Skeletal muscle satellite cell (primary cell): ENCODE measurements around the gene PCSK6.
"Not testable (repeated sequence)": the region's sequence is repeated elsewhere in the genome, so short reads cannot be mapped to it uniquely, and the experiment has no call there.

Experiments
- H3K27me3 ChIP-seq: 2 replicates; pipeline ENCODE4 v1.7.0; 2013; ENCODE audit warnings: low read length; ENCODE audit not compliant: control insufficient read depth, insufficient read depth
- H3K36me3 ChIP-seq: 2 replicates; pipeline ENCODE4 v1.7.0; 2013; ENCODE audit warnings: mild to moderate bottlenecking, control low read depth, low read length; ENCODE audit not compliant: insufficient read depth
- H3K4me1 ChIP-seq: 2 replicates; pipeline ENCODE4 v1.7.0; 2013; ENCODE audit warnings: low read length; ENCODE audit not compliant: control insufficient read depth, insufficient read depth
- H3K4me2 ChIP-seq: 2 replicates; pipeline ENCODE4 v1.7.0; 2013; ENCODE audit warnings: mild to moderate bottlenecking, low read length
- H3K4me3 ChIP-seq: 2 replicates; pipeline ENCODE4 v1.7.0; 2013; ENCODE audit warnings: low read length
- H3K9ac ChIP-seq: 2 replicates; pipeline ENCODE4 v1.7.0; 2013; ENCODE audit warnings: mild to moderate bottlenecking, low read depth, low read length, moderate library complexity
- H3K9me3 ChIP-seq: replicated peaks from 2 replicates; pipeline ENCODE4 v1.7.0; 2013; ENCODE audit warnings: mild to moderate bottlenecking, control low read depth, low read length

Gene PCSK6

DNA sequence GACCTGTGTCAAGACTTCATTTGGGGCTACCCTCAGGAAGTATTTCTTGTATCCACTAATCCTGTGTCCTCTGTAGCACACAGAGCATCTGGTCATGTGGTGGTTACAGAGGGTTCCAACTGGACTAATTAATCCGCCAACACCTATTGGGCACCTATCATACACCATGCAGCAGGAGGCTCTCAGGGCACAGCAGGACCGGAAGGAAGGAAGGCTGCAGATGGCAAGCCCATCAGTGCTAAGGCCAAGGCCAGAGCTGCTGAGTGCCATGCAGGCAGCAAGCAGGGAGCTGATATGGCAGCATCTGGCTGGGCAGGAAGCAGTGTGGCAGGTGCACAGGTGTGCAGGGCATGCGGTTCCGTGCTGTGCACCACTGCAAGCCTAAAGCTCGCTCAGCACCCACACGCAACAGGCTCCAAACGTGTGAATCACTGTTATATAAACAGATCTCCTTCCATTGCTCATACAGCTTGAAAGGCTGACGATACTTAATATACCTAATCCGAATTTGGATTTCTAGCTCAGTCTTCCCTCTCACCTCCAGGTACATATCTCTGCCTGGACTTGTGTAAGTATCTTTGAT, 130.1 kb downstream of the PCSK6 start:
- Histone ChIP-seq H3K9ac (no peak overlapping the region), H3K4me2 (no peak overlapping the region), H3K27me3 (peaks cover 15% of the 10 kb centered on the region), H3K9me3 (no peaks in the 10 kb centered on the region), H3K4me3 (no peak overlapping the region), H3K36me3 (no peaks in the 10 kb centered on the region), H3K4me1 (no peaks in the 10 kb centered on the region)

DNA sequence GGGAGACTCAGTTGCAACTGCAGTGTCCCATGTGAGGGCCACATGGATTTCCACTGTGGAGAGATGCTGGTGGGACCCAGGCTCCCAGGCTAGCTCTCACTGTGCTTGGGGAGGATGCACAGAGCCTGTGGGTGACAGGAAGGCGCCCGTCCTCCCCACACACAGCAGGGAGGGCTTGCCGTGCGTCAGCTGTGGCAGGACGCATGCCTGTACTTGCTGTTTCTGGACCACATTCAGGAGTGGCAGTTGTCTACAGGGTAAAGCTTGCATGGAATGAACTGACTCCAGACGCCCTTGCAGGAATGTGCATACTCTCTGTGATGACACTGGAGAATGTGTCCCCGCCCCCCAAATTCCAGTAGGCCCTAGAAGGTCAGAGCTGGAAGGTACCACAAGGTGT, 130.6 kb downstream of the PCSK6 start:
- no peaks in the 10 kb centered on the region for H3K4me1 ChIP-seq
- peaks cover 20% of the 10 kb centered on the region for H3K27me3 ChIP-seq
- H3K36me3 ChIP-seq, result no peaks in the 10 kb centered on the region
- H3K9ac ChIP-seq, result no peak overlapping the region
- no peak overlapping the region for H3K4me2 ChIP-seq
- no peak overlapping the region for H3K4me3 ChIP-seq
- H3K9me3 ChIP-seq, result no peaks in the 10 kb centered on the region

DNA sequence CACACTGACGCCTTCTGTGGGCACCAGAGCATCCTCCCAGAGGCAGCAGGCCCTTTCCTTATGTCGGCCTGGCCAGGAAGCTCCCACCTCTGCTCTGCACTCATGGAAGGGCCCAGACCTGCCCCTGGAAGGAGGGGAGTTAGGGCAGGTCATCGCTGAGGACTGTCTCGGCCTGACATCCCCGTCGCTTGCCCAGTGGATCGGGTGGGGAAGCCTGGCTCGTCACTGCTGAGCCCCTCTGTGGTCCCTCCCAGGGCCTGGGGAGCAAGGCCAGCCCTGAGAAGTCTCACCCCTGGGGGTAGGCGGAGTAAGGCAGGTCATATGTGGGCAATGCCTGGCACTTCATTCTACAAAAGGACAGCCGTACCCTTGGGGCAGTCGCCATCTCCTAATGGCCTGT, 131.6 kb downstream of the PCSK6 start:
- H3K36me3 ChIP-seq, result no peaks in the 10 kb centered on the region
- no peak overlapping the region for H3K4me3 ChIP-seq
- no peak overlapping the region for H3K9ac ChIP-seq
- H3K27me3 ChIP-seq, result peaks cover 22% of the 10 kb centered on the region
- H3K9me3 ChIP-seq, result no peaks in the 10 kb centered on the region
- H3K4me1 ChIP-seq, result no peaks in the 10 kb centered on the region
- H3K4me2 ChIP-seq, result no peak overlapping the region

DNA sequence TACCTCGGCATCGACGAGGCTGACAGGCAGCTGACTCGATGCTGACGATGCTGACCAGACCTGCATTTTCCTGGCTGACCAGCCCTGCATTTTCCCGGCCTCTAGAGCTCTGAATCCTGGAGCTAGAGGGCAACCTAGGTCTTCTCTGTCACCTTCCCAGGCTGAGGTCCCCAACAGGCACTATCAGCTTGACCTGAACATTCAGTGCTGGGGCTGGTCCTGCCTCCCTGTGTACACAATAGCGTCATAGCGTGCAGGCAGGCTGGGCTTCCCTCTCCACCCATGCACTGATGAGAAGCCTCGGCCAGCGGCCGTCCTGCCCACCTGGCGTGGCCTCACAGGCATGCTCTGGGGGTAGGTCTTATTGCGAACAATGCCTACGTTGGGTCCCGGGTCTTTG, 132.2 kb downstream of the PCSK6 start:
- Histone ChIP-seq H3K9me3 (no peaks in the 10 kb centered on the region), H3K4me1 (no peaks in the 10 kb centered on the region), H3K27me3 (peaks cover 22% of the 10 kb centered on the region), H3K4me2 (no peak overlapping the region), H3K9ac (no peak overlapping the region), H3K4me3 (no peak overlapping the region), H3K36me3 (no peaks in the 10 kb centered on the region)

DNA sequence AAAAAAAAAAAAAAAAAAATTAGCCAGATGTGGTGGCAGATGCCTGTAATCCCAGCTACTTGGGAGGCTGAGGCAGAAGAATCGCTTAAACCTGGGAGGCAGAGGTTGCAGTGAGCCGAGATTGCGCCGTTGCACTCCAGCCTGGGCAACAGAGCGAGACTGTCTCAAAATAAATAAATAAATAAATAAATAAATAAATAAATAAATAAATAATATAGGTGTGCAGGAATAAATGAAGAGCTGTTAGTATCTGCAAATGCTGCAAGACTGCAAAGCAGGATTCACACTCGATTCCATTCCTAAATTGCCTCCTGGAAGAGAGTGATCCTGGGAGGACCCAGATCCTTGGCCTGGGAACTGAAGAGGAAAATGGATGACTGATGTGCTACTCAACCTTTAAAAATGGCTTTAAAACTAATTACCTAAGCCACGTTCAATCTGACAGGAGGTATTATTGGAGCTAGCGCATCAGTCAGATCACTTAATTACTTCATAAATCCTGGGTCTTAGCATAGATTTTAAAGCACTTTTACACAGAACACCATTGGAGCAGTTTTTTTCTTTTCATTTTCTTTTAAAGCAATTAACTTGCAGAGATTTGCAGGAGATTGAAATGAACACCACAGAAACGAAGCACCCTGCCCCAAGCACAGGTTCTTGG, 132.9 kb downstream of the PCSK6 start:
- H3K9me3 ChIP-seq, H3K4me3 ChIP-seq, H3K36me3 ChIP-seq, H3K4me2 ChIP-seq, H3K4me1 ChIP-seq, H3K9ac ChIP-seq: not testable (repeated sequence)
- peaks cover 24% of the 10 kb centered on the region for H3K27me3 ChIP-seq

DNA sequence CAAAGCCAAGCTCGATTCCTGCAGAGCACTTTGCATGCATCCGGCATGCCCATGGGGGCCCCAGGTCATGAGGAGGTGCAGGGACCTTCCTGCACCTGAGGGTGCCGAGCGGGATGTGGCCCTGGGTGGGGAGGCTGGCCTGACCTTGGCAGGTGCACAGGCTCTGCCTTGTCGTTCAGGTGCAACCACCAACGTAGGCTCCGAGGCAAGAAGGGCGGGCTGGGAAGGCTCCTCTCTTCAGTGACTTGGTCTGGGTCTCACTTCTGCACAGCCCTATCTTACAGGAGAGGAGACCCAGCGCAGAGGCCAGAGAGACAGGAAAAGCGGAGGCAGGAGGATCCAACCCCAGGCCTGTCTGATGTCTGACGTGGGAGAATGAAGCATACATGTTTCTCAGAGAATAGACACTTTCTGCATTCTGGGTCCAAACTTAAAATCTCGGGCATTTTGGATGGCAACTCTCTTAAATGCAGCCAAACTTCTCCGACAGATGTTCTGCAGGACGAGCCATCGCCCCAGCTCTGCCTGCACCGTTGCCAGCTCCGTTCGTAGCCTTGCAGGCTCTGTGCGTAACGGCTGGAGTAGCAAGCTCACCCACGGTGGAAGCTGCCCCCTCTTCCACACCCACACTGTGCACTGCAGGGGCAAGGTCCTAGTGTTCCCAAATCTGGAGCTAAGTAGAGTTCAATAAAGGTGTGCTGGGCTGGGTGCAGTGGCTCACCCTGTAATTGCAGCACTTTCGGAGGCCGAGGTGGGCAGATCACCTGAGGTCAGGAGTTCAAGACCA, 133.6 kb downstream of the PCSK6 start:
- H3K4me2 ChIP-seq, result no peak overlapping the region
- no peaks in the 10 kb centered on the region for H3K36me3 ChIP-seq
- H3K27me3 ChIP-seq, result peaks cover 29% of the 10 kb centered on the region
- no peak overlapping the region for H3K4me3 ChIP-seq
- no peak overlapping the region for H3K9ac ChIP-seq
- no peaks in the 10 kb centered on the region for H3K9me3 ChIP-seq
- no peaks in the 10 kb centered on the region for H3K4me1 ChIP-seq

DNA sequence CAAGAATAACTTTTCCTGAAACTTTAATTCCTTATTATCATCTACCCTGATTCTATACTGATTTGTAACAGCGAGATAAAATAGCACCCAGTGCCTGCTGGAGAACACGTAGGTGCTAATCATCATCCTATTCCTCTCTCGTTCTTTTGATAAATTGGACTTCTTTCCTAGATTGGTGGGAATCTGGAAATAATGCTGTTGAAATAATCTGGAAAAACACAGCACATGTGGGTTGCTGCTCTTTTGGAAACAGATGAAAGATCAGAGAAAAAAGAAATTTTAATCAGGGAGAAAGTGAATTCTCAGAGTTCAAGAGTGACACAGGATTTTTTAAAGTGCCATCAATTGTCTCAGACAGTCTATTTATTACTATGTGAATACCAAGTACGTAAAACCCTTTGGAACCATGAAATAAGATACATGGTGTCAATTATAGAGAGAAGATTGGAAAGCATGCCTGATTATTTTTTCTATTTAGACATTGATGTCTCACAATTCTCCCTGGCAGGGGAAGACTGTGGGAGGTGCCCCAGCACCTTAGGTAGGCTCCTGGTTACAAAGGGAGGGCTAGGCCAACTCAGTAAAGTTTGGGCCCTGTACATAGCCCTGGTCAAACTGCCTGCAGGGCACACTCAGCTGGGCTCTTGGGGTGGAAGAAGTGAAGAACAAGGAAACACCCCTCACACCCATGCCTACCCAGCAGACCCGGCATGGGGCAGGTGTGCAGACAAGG, 134.4 kb downstream of the PCSK6 start:
- no peak overlapping the region for H3K9ac ChIP-seq
- no peaks in the 10 kb centered on the region for H3K36me3 ChIP-seq
- no peak overlapping the region for H3K4me3 ChIP-seq
- H3K4me2 ChIP-seq, result no peak overlapping the region
- H3K9me3 ChIP-seq, result no peaks in the 10 kb centered on the region
- no peaks in the 10 kb centered on the region for H3K4me1 ChIP-seq
- peaks cover 30% of the 10 kb centered on the region for H3K27me3 ChIP-seq

DNA sequence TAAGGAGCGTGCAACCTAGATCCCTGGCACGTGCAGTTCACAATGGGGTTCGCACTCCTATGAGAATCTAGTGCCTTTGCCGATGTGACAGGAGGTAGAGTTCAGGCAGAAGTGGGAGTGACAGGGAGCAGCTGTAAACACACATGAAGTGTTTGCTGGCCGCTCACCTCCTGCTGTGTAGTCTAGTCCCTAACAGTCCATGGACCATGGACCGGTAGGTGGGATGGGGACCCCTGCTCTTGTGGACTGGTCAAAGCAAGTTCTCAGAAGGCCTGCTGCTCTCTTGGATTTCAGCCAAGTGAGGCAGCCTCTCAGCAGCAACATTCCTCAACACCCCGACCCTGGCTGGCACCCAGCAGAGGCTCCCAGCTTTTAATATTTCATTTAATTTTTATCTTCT, 136.3 kb downstream of the PCSK6 start:
- no peak overlapping the region for H3K9ac ChIP-seq
- no peak overlapping the region for H3K4me2 ChIP-seq
- H3K9me3 ChIP-seq, result no peaks in the 10 kb centered on the region
- H3K36me3 ChIP-seq, result no peaks in the 10 kb centered on the region
- peaks cover 36% of the 10 kb centered on the region for H3K27me3 ChIP-seq
- H3K4me1 ChIP-seq, result no peaks in the 10 kb centered on the region
- no peak overlapping the region for H3K4me3 ChIP-seq

DNA sequence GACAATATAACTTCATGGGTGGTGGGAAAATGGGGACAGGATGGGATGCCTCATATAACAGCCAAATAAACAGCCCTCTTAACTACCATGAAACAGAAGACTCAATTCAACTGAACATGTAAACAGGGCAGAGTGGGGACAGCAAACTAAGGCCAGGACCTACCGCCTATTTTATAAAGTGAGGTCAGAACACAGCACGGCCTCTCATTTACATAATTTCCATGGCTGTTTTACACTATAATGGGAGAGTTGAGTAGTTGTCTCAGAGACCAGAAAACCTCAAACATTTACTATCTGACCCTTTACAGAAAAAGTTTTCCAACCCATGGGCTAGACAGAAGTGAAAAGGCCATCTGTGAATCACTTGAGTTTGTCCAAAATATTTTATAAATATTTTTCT, 137.8 kb downstream of the PCSK6 start:
- H3K27me3 ChIP-seq, result peaks cover 49% of the 10 kb centered on the region
- no peak overlapping the region for H3K4me2 ChIP-seq
- H3K9me3 ChIP-seq, result no peaks in the 10 kb centered on the region
- no peaks in the 10 kb centered on the region for H3K4me1 ChIP-seq
- H3K4me3 ChIP-seq, result no peak overlapping the region
- H3K9ac ChIP-seq, result no peak overlapping the region
- H3K36me3 ChIP-seq, result no peaks in the 10 kb centered on the region

DNA sequence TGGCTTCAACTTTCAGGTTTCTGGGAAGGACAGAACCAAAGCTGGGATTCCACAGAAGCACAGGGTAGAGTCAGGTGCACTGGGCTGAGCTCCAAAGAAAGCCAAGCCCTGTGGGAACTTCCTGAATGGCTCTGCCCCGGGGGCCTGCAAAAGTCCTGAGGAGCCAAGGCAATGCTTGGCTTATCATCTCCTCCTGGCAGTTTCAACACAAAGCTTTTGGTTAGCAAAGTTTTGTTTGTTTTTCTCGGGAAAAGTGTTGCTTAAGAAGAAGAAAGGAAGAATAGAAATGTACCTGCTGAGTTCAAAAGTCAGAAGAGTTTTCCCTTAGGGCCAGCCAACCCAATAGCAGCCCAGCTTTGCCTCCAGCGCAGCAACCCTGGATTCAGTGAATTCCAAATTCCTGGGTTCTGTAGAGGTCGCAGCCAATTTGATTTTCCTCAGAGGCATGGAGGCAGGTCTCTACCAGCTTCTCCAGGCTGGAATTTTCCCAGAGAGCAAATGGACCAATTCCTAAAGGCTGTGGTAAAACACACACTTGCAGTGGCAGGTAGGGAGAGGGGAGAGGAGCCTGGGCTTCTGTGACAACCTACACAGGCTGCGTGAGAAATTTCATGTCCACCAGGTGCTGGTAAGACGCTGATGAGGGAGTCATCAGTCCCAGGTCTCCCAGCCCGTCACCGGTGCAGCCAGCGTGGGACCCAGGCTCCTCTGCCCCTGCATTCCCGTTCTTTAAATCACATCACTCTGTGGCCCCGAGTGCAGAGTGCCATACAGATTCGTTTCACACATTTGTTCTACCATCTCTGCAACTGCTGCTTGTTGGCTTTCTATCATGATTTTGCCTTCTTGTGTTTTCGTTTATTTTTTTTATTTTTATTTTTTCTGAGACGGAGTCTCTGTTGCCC, 140.2 kb downstream of the PCSK6 start:
- H3K4me2 ChIP-seq, result no peak overlapping the region
- H3K36me3 ChIP-seq, result no peaks in the 10 kb centered on the region
- no peaks in the 10 kb centered on the region for H3K4me1 ChIP-seq
- H3K9ac ChIP-seq, result no peak overlapping the region
- H3K4me3 ChIP-seq, result no peak overlapping the region
- peaks cover 54% of the 10 kb centered on the region for H3K27me3 ChIP-seq
- H3K9me3 ChIP-seq, result no peaks in the 10 kb centered on the region

DNA sequence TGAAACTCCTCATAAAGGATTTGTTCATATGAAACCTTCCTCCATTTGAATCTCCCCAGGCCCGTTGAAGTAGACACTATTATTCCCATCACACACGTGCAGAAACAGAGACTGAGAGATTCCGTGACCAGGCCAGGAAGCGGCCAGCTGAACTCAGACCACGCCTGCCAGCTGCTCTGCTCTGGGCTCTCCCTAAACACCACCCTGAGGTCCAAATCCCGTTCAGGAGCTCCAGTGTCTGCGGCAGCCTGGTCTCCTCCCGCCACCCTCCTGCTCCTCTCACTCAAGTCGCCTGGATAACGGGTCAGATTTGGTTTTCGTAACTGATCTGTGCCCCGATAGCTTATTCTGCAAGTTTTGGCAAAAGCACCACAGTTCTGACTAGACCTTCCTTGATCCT, 140.9 kb downstream of the PCSK6 start:
- no peak overlapping the region for H3K4me2 ChIP-seq

More for the DNA sequence above, 140.9 kb downstream of the PCSK6 start:
- Histone ChIP-seq H3K4me1 (no peaks in the 10 kb centered on the region), H3K4me3 (no peak overlapping the region), H3K9ac (no peak overlapping the region), H3K9me3 (no peaks in the 10 kb centered on the region), H3K36me3 (no peaks in the 10 kb centered on the region), H3K27me3 (peaks cover 49% of the 10 kb centered on the region)
